GM18519 (cell line): ENCODE data around the gene ADAM11.

Experiments
- ATAC-seq: cut with Tn5 transposase; IDR thresholded peaks from one replicate; pipeline ENCODE4 v1.9.1; 2021; ENCODE audit warnings: mild to moderate bottlenecking, moderate library complexity; ENCODE audit not compliant: unreplicated experiment, low FRiP score

ADAM11 gene

GRCh38 chr17:44775136-44775837, 16.5 kb downstream of the ADAM11 start:
- ATAC-seq = peak; percentile 53

- ATAC-seq = no peak
These were observed 17.2 kb downstream of the ADAM11 start for GRCh38 chr17:44775838-44776621.

- ATAC-seq = no peak
These were observed 18.0 kb downstream of the ADAM11 start for GRCh38 chr17:44776628-44777393.

GRCh38 chr17:44777394-44778348, 18.9 kb downstream of the ADAM11 start:
- ATAC-seq = no peak

GRCh38 chr17:44778656-44779210, 19.9 kb downstream of the ADAM11 start:
- ATAC-seq = no peak

GRCh38 chr17:44779211-44780025, 20.6 kb downstream of the ADAM11 start:
- ATAC-seq = no peak

GRCh38 chr17:44780161-44780560, 21.4 kb downstream of the ADAM11 start:
- no peak for ATAC-seq

GRCh38 chr17:44780845-44781480, 22.2 kb downstream of the ADAM11 start:
- ATAC-seq = no peak

GRCh38 chr17:44781551-44782325, 22.9 kb downstream of the ADAM11 start:
- no peak for ATAC-seq

- no peak for ATAC-seq
These were observed 23.6 kb downstream of the ADAM11 start for GRCh38 chr17:44782326-44782850.

GRCh38 chr17:44785921-44786320, 27.1 kb downstream of the ADAM11 start:
- ATAC-seq = no peak

- no peak for ATAC-seq
These were observed 27.8 kb downstream of the ADAM11 start for GRCh38 chr17:44786551-44787081.

GRCh38 chr17:44787271-44787940, 28.6 kb downstream of the ADAM11 start:
- no peak for ATAC-seq

GRCh38 chr17:44788139-44788538, 29.4 kb downstream of the ADAM11 start:
- no peak for ATAC-seq

- ATAC-seq = no peak
These were observed 33.5 kb downstream of the ADAM11 start for GRCh38 chr17:44792276-44792675.
